ENCODE measurements around the gene METTL8. TPM values are rescaled to one million over a fixed set of nuclear protein-coding genes. Genes with fewer than 3 reads are reported as not detected.

Gene METTL8
- total RNA-seq, 2 experiments from 2014 or later = 13.6 to 20.0 TPM

GRCh38 chr2:171404719-171405118 lies 29.1 kb downstream of the METTL8 start:
- Mint-ChIP-seq H3K4me3 (no peak overlapping the region), H3K9me3 (peaks cover 12% of the 10 kb centered on the region), H3K36me3 (ENCODE audit: low read depth) (peaks cover 18% of the 10 kb centered on the region), H3K27ac (no peak overlapping the region), H3K4me1 (peaks cover 25% of the 10 kb centered on the region), H3K27me3 (no peaks in the 10 kb centered on the region)
- ChIA-PET POLR2A (no interaction called here), CTCF (no interaction called here)
- no peak for DNase-seq

DNA sequence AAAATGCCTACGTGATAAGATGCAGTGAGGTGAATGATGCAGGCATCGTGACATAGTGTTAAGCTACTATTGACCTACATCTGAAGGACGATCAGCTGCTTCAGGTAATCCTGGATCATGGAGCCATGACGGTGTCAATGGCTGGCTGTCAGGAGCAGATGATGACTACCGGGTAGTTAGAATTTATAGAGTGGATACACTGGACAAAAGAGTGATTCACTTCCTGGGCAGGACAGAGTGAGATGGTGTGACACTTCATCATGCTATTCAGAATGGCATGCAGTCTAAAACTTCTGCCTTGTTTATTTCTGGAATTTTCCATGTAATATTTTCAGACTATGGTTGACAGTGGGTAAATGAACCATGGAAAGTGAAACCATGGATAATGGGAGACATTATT lies 29.5 kb downstream of the METTL8 start:
- no peak for DNase-seq
- POLR2A ChIA-PET = no interaction called here
- Mint-ChIP-seq H3K4me1 (peaks cover 22% of the 10 kb centered on the region), H3K27ac (no peak overlapping the region), H3K4me3 (no peak overlapping the region), H3K9me3 (peaks cover 12% of the 10 kb centered on the region), H3K27me3 (no peaks in the 10 kb centered on the region), H3K36me3 (ENCODE audit: low read depth) (peaks cover 18% of the 10 kb centered on the region)
- CTCF ChIA-PET = no interaction called here

- no peak overlapping the region for H3K27ac Mint-ChIP-seq
- peaks cover 18% of the 10 kb centered on the region for H3K36me3 Mint-ChIP-seq (ENCODE audit: low read depth)
- no peak overlapping the region for H3K4me3 Mint-ChIP-seq
- ChIA-PET POLR2A (no interaction called here), CTCF (no interaction called here)
- no peaks in the 10 kb centered on the region for H3K27me3 Mint-ChIP-seq
- peaks cover 28% of the 10 kb centered on the region for H3K4me1 Mint-ChIP-seq
- DNase-seq = no peak
- H3K9me3 Mint-ChIP-seq = peaks cover 12% of the 10 kb centered on the region
These were observed 30.7 kb downstream of the METTL8 start for GRCh38 chr2:171402906-171403580.

GRCh38 chr2:171401947-171402346 lies 31.8 kb downstream of the METTL8 start:
- H3K4me1 Mint-ChIP-seq = peaks cover 27% of the 10 kb centered on the region
- H3K9me3 Mint-ChIP-seq = peaks cover 14% of the 10 kb centered on the region
- peaks cover 18% of the 10 kb centered on the region for H3K36me3 Mint-ChIP-seq (ENCODE audit: low read depth)
- H3K27me3 Mint-ChIP-seq = no peaks in the 10 kb centered on the region
- POLR2A ChIA-PET = no interaction called here
- CTCF ChIA-PET = interaction anchor here (1.0 kb wide), 1 partner anchor 12 kb away, joined by 3 read pairs; no protein-coding TSS in a partner anchor
- H3K4me3 Mint-ChIP-seq = no peak overlapping the region
- DNase-seq = no peak
- H3K27ac Mint-ChIP-seq = no peak overlapping the region

GRCh38 chr2:171400395-171400794 lies 33.4 kb downstream of the METTL8 start:
- no peak overlapping the region for H3K4me3 Mint-ChIP-seq
- no peak overlapping the region for H3K27ac Mint-ChIP-seq
- POLR2A ChIA-PET = interaction anchor here (1.1 kb wide), 1 partner anchor 74 kb away, joined by 3 read pairs; no protein-coding TSS in a partner anchor

GRCh38 chr2:171399292-171399691 lies 34.5 kb downstream of the METTL8 start:
- peaks cover 8% of the 10 kb centered on the region for H3K36me3 Mint-ChIP-seq (ENCODE audit: low read depth)
- no peak for DNase-seq
- H3K9me3 Mint-ChIP-seq = peaks cover 14% of the 10 kb centered on the region
- no peak overlapping the region for H3K4me3 Mint-ChIP-seq
- H3K27me3 Mint-ChIP-seq = no peaks in the 10 kb centered on the region
- ChIA-PET CTCF (interaction anchor here (1.3 kb wide), 1 partner anchor 426 kb away, joined by 4 read pairs; no protein-coding TSS in a partner anchor), POLR2A (interaction anchor here (0.6 to 1.5 kb wide), 2 partner anchors 19 to 102 kb away, joined by 3 read pairs; no protein-coding TSS in a partner anchor)
- no peak overlapping the region for H3K27ac Mint-ChIP-seq
- H3K4me1 Mint-ChIP-seq = peaks cover 16% of the 10 kb centered on the region

More at GRCh38 chr2:171400395-171400794, 33.4 kb downstream of the METTL8 start:
- H3K4me1 Mint-ChIP-seq = peaks cover 23% of the 10 kb centered on the region
- no peaks in the 10 kb centered on the region for H3K27me3 Mint-ChIP-seq
- peaks cover 14% of the 10 kb centered on the region for H3K36me3 Mint-ChIP-seq (ENCODE audit: low read depth)
- CTCF ChIA-PET = no interaction called here
- H3K9me3 Mint-ChIP-seq = peaks cover 14% of the 10 kb centered on the region
- no peak for DNase-seq

DNA sequence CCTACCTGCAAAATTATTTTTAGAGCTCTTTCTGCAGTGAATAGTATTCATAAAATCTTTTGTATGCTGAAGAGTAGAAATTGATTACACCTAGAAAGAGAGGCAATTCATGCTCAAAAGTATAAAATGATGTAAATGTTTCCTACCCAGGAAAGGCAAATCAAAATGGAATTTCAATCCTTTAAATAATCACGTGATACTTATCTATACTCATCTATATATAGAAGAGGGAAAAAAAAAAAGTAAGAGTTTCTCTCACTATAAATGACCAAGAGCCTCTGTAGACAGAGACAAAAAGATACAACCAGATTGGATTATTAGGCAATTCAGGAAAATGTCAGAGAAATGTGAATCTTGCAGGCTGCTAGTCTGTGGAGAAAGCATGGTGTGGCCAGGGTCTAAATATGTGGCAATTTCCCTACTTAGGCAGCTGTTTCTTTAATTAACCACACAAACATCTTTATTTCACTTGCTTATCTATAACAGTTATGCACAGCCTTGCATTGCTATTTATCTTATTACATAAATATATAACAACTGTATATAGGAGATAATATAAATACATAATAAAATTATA lies 39.5 kb downstream of the METTL8 start:
- POLR2A ChIA-PET = no interaction called here
- CTCF ChIA-PET = interaction anchor here (0.8 to 1.4 kb wide), 2 partner anchors 8 to 22 kb away, joined by 3 to 4 read pairs; no protein-coding TSS in a partner anchor
- H3K27ac Mint-ChIP-seq = no peak overlapping the region
- no peak overlapping the region for H3K4me3 Mint-ChIP-seq
- no peaks in the 10 kb centered on the region for H3K27me3 Mint-ChIP-seq
- H3K4me1 Mint-ChIP-seq = peaks cover 23% of the 10 kb centered on the region
- peaks cover 5% of the 10 kb centered on the region for H3K36me3 Mint-ChIP-seq (ENCODE audit: low read depth)
- no peak for DNase-seq
- peaks cover 3% of the 10 kb centered on the region for H3K9me3 Mint-ChIP-seq

GRCh38 chr2:171393487-171393886 lies 40.3 kb downstream of the METTL8 start:
- POLR2A ChIA-PET = no interaction called here
- peaks cover 19% of the 10 kb centered on the region for H3K4me1 Mint-ChIP-seq
- DNase-seq = no peak
- peaks cover 3% of the 10 kb centered on the region for H3K9me3 Mint-ChIP-seq
- H3K27me3 Mint-ChIP-seq = no peaks in the 10 kb centered on the region
- peaks cover 5% of the 10 kb centered on the region for H3K36me3 Mint-ChIP-seq (ENCODE audit: low read depth)
- H3K27ac Mint-ChIP-seq = no peak overlapping the region
- CTCF ChIA-PET = interaction anchor here (0.6 to 1.4 kb wide), 2 partner anchors 23 to 66 kb away, joined by 3 to 4 read pairs; no protein-coding TSS in a partner anchor
- no peak overlapping the region for H3K4me3 Mint-ChIP-seq

GRCh38 chr2:171391532-171391931 lies 42.3 kb downstream of the METTL8 start:
- H3K27ac Mint-ChIP-seq = no peak overlapping the region
- H3K4me3 Mint-ChIP-seq = no peak overlapping the region
- DNase-seq = no peak
- H3K27me3 Mint-ChIP-seq = no peaks in the 10 kb centered on the region
- peaks cover 7% of the 10 kb centered on the region for H3K36me3 Mint-ChIP-seq (ENCODE audit: low read depth)
- ChIA-PET POLR2A (no interaction called here), CTCF (no interaction called here)
- H3K4me1 Mint-ChIP-seq = peaks cover 19% of the 10 kb centered on the region
- H3K9me3 Mint-ChIP-seq = no peaks in the 10 kb centered on the region

DNA sequence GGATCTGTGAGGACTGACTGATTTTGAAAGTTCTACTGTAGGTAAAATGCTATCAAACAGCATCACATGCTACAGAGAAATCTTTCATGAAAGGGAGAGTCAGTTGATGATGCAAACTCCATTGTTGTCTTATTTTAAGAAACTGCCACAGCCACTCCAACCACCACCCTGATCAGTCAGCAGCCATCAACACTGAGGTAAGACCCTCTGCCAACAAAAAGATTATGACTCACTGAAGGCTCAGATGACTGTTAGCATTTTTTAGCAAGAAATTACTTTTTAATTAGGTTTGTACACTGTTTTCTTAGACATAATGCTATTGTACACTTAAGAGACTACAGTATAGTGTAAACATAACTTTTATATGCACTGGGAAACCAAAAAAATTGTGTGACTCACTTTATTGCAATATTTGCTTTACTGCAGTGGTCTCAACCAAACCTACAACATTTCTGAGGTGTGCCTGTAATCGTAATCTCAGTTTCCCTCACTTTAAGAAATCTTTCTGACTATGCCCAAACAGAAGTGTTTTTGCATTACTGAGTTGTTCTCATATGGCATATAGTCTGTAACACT lies 42.8 kb downstream of the METTL8 start:
- Mint-ChIP-seq H3K4me1 (peaks cover 20% of the 10 kb centered on the region), H3K27me3 (no peaks in the 10 kb centered on the region), H3K27ac (no peak overlapping the region), H3K4me3 (no peak overlapping the region), H3K9me3 (no peaks in the 10 kb centered on the region), H3K36me3 (ENCODE audit: low read depth) (peaks cover 7% of the 10 kb centered on the region)
- ChIA-PET POLR2A (no interaction called here), CTCF (no interaction called here)
- peak; percentile 27 for DNase-seq

DNA sequence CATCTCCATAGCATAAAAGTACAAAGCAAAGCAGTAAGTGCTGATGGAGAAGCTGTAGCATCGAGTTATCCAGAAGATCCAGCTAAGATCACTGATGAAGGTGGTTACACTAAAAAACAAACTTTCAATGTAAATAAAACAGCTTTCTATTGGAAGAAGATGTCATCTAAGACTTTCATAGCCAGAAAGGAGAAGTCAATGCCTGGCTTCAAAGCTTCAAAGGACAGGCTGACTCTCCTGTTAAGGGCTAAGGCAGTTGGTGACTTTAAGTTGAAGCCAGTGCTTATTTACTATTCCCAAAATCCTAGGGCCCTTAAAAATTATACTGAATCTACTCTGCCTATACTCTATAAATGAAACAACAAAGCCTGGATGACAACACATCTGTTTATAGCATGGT lies 44.0 kb downstream of the METTL8 start:
- no peak for DNase-seq
- H3K9me3 Mint-ChIP-seq = no peaks in the 10 kb centered on the region
- POLR2A ChIA-PET = no interaction called here
- no peak overlapping the region for H3K27ac Mint-ChIP-seq
- CTCF ChIA-PET = interaction anchor here (1.0 kb wide), 1 partner anchor 12 kb away, joined by 3 read pairs; no protein-coding TSS in a partner anchor
- peaks cover 7% of the 10 kb centered on the region for H3K36me3 Mint-ChIP-seq (ENCODE audit: low read depth)
- no peak overlapping the region for H3K4me3 Mint-ChIP-seq
- H3K4me1 Mint-ChIP-seq = peaks cover 23% of the 10 kb centered on the region
- no peaks in the 10 kb centered on the region for H3K27me3 Mint-ChIP-seq

GRCh38 chr2:171389325-171389724 lies 44.5 kb downstream of the METTL8 start:
- Mint-ChIP-seq H3K4me3 (no peak overlapping the region), H3K36me3 (ENCODE audit: low read depth) (peaks cover 7% of the 10 kb centered on the region), H3K27ac (no peak overlapping the region), H3K27me3 (no peaks in the 10 kb centered on the region), H3K9me3 (no peaks in the 10 kb centered on the region), H3K4me1 (peaks cover 23% of the 10 kb centered on the region)
- CTCF ChIA-PET = interaction anchor here (1.0 kb wide), 1 partner anchor 12 kb away, joined by 3 read pairs; no protein-coding TSS in a partner anchor
- no peak for DNase-seq
- POLR2A ChIA-PET = no interaction called here

DNA sequence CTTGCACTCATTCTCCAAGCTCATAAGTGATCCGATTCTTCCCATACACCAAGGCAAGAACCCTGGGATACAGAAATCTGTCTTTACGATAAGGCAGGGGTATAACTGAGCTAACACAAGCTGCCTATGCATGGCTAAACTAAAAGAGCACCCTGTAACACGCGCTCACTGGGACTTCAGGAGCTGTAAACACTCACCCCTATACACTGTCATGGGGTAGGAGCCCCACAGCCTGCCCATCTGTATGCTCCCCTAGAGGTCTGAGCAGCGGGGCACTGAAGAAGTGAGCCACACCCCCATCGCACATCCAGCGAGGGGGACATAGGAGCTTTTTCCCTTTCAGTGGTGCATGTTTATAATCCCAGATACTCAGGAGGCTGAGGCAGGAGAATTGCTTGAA lies 46.7 kb downstream of the METTL8 start:
- peaks cover 23% of the 10 kb centered on the region for H3K4me1 Mint-ChIP-seq
- peaks cover 3% of the 10 kb centered on the region for H3K9me3 Mint-ChIP-seq
- H3K27ac Mint-ChIP-seq = no peak overlapping the region
- no peak overlapping the region for H3K4me3 Mint-ChIP-seq
- no peak for DNase-seq
- ChIA-PET CTCF (interaction anchor here (0.7 to 1.1 kb wide), 2 partner anchors 8 to 120 kb away, joined by 3 read pairs; no protein-coding TSS in a partner anchor), POLR2A (interaction anchor here (1.1 kb wide), 1 partner anchor 8 kb away, joined by 3 read pairs; no protein-coding TSS in a partner anchor)
- peaks cover 15% of the 10 kb centered on the region for H3K36me3 Mint-ChIP-seq (ENCODE audit: low read depth)
- H3K27me3 Mint-ChIP-seq = no peaks in the 10 kb centered on the region
